Activated CD8-positive, alpha-beta memory T cell treated with anti-CD3 and anti-CD28 coated beads, Interleukin-2, amount 50 U/mL, for 1 hour (primary cell): ENCODE data around the gene SORCS2.

ENCODE experiments used
- DNase-seq: peaks from one replicate; pipeline ENCODE4 v3.0.0-alpha.2; 2020; ENCODE audit errors: extremely low read depth

Gene SORCS2

DNA sequence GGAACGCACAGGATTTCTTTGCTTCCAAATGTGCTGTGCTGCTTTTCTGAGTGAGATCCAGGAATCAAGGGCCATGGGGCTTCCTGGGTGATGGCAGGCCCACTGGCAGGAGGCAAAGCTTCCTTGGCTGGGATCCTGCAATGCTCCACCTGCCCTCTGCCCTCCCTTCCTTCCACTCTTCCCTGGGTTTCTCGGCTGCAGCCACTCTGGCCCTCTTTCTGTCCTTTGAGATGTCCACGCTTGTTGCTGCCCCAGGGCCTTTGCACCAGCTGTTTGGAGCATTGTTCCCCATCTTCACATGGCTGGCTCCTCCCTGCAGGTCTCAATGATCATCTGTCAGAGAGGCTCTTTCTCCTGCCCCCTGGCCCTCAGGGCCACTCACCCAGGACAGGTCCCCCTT lies 163.5 kb downstream of the SORCS2 start:
- DNase-seq, result no peak

DNA sequence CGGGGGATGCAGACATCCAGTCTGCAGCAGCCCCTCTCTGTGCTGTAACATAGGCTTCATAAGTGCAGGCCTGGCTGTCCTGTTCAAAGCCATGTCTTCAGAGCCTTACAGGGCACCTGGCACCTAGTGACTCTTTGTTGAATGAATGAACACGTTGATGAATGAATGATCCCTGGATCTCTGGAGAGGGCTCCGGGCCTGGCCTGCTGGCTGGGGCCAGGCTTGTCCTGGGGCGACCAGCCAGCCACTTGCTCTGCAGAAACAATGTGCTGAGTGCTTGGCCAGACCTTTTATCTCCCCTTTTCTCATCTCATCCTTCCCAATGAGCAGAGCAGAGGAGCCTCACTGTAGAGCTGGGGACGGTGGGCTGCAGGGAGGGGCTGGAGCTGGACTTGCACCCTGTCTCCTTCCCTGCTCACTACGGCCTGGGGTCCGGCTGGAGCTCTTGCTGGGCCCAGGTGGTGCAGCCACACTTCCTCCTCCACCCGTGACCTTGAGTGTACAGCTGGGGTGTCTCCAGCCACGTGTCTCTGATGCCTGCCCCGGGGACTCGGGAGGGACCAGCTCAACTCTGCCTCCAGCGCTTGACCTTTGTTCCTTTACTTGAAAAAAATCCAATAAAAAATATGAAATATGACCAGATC lies 164.5 kb downstream of the SORCS2 start:
- DNase-seq, result no peak

DNA sequence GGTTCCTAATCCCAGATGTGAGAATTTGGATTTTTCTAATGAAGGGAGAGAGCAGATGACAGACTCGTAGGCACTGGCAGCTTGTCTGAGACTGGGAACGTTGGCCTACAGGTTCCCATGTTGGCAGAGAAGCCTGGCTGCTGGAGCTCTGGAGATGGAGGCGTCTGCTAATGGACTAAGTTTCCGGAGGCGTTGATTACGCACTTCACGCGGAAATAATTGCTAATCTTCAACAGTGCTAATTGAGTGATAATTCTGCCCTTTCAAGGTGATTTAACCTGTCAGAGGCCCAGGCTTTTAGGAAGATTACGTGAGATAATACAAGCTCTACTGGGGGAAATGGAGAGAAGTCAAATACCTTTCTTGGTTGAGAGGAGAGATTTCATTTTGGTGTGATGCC lies 165.0 kb downstream of the SORCS2 start:
- no peak for DNase-seq

DNA sequence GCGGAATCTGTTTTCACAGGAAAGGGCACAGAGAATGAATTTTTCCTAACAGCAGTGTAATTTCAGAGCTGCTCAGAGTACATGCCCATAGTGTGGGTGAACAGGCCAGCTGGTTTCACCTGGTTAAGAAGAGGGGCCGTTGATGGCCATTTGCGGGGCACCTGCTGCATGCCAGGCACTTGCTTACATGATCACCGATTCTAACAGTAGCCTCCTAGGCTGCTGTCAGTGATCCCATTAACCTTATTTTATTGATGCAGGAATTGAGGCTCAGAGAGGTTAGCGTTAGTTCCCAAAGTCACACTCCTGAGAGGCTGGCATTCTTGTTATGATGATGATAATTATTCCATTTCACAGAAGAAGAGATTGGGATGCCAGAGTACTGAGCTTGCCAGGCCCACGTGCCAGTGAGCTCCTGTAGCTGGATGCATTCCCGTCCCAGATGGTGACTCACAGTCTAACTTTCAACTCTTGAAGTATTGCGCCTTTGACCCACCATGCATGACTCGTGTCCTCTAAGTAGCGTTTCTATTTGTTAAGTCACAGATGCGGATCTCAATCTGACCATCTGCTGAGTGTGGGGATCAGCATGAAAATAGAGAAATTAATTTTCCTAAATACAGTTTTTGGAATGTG lies 165.9 kb downstream of the SORCS2 start:
- no peak for DNase-seq

DNA sequence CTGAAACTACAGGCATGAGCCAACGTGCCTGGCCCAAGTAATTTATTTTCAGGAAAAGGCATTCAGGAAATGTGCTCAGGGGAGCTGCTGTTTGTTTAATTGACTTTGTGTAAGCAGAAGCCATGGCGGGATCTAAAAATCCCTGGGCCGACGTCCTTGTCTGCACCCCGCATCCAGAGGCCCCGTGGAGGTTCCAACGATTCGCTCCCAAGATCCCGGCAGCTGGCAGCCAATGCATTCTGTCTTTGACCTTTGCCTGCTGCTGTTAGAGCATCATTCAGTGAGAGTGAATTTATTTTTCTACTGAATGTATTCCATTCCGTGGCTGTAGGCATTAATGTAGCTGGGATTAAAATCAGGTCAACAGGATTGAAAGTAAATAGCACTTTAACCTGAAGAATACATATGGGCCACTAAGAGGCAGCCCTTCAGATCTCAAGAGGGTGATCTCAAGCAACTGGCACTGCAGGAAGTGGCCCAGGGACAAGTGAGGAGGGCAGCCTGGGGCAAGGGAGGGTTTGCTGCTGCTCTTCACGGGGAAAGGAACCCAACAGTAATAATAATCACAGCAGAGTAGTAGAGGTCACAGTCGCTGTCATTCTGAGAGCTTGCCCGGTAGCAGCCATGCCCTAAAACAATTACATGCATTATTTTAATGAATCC lies 167.2 kb downstream of the SORCS2 start:
- DNase-seq, result no peak

DNA sequence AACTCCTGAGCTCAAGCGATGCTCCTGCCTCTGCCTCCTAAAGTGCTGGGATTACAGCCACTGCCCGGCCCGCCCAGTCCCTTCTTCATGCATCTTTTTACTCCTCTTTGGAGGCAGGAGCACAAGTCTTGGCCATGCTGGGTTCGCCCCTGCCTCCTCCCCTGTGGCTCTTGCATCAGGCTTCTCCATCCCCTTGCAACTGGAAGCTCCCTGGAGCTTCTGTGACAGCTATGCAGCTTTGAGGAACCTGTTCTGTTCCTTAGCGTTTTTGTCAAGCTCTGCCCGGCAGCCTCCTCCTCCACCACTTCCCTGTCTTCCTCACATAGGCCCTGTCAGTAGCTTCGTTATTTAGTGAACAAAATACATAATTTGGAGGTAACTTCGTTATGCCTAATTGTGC lies 168.5 kb downstream of the SORCS2 start:
- no peak for DNase-seq

DNA sequence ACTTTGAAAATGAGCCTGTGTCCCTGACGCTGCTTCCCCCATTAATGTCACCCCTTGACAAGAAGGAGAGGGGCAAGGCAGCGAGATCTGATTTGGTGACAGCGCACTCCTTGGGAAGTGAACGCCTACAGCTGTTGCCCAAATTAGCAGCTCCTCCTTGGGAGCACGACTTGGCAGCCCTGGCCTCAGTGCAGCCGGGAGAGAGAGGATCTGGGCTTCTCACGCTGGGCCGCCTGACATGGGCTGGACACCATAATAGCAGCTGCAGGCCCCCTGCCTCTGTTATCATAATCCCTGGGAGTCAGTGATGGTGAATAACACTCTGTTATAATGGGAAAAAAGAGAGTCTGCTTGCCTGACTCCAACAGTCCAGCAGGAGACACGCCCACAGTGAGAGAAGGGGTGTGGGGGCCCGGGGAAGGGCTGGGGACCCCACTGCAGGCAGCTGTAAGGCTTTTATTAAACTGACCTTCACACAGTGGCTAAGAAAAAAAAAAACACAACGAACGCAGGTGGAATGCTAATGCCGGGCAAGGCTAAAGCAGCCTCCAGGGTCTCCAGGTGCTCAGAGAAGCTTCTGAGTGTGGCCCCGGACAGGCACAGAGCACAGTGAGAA lies 169.1 kb downstream of the SORCS2 start:
- DNase-seq, result no peak

DNA sequence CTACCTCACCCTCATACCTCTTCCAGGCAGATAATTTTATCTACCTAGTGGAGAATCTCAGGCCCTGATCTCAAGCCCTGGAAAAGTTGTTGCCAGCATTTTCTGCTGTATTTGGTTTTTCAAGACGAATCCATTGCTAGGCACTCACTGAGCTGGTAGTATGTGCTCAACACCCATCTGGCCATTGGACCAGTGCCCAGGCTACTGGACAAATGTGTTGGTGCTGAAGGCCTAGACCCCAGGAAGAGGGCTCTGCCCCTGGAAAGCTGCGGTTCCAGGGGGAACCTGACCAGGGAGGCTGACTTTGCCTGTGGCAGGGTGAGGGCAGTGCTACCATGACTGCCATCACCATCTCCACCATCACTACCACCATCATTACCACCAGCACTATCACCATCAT lies 170.0 kb downstream of the SORCS2 start:
- no peak for DNase-seq

DNA sequence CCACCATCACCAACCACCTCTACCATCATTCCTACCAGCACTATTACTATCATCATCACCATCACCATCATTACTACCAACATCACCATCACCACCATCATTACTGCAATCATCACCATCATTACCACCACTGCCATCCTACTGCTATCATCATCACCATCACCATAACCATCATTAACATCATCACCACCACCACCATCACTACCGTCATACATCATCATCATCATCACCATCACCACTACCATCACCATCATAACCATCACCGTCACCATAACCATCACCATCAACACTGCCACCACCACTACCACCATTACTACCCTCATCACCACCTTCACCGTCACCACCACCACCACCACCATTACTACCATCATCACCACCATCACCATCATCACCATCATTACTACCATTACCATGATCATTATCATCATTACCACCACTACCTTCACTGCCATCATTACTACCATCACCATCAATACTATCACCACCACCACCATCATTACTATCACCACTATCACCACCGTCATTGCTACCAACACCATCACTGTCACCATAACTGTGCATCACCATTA lies 170.6 kb downstream of the SORCS2 start:
- no peak for DNase-seq

DNA sequence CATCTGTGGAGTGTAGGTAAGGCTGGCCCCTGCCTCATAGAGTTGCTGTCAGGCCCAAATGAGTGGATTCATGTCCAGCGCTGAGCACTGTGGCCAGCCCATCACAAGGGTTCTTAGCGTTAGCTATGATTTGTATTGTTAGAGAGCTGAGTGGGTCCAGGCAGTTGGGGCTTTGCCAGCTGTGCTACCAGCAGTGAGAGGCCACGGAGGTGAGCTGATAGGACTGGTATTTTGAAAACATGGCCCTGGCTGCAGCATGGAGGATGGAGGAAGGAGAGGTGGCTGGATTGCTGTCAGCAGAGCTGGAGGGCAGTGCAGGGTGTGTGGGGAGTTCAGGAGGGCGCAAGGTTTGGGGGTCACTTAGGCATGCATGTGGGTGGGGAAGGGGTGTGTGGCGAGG lies 172.6 kb downstream of the SORCS2 start:
- DNase-seq, result no peak

DNA sequence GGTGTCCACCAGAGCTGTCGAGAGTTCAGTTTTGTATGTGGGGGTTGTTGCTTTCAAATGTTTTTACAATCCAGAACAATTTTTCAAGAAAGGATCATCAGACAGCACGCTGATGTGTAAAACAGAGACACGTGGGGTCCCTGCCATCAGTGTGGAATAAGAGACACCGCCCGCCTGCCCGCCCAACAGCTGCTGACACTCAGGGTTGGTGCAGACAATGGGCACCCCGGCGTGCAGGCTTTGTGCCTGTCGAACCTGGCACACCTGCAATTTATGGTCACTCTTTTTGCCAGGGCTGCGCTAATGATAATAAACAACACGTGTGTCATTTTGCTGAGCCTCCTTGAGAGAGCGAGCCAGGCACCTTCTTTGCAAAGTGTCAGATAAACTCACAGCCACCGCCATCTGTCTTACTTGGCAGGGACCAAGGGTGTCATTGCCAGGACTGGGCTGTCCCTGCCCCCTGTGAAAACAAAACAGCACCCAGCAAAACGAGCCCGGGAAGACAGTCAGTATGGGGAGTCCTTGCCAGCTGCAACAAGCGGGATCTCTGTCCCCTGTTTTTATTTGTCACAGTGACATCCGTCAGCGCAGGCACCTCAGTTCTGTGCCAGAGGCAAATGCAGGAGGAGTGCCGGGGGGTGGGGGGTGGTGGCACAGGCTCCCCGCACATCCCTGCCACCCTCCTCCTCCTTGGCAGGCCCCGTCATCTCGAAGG lies 173.3 kb downstream of the SORCS2 start:
- no peak for DNase-seq

DNA sequence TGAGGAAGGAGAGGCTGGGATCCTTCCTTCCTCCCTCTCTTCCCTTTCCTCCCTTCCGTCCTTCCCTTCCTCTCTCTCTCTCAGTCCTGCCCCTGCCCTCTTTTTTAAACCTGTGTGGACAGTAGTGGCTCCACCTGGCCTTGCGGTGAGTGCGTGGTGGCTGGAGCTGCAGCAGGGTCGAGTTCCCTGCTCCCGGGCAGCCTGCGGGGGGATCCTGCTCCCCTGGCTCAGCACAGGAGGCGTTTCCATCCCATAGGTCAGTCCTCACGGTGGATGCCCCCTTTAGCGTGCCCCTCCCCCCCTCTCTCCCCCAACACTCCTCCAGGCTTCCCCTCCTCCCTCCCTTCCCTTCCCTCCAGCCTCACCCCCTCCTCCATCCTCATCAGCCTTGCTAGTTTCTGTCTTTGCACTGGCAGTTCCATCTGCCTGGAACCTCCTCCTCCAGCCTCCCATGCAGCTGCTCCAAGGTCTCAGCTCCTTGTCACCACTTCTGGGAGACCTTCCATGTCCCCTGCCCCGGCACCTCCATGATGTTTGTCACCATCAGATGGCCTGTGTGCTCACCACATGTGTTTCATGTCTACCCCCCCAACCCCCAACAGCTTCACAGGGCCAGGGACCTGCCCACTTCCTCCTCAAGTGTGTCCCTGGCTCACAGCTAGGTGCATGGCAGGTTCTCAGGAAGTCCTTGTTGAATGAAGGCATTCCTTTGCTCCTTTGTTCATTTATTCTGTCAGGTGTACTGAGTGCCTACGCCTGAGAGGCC lies 174.0 kb downstream of the SORCS2 start:
- DNase-seq, result no peak

DNA sequence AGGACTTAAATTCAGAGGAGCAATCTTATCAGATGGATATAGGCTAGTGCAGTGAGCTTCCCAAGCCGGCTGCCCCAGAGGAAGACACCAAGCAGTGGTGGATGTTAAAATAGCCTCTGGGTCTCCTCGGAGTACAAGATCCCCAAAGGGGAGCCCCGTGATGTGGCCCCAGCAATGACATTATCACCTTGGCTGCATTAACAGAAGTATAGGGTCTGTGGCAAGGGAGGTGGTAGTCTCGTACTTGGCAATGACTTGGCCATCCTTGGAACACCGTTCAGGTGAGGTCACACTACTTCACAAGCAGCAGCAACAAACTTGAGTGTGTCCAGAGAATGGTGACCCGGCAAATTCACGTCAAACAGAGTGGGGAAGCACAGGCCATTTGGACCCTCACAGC lies 174.6 kb downstream of the SORCS2 start:
- DNase-seq, result no peak

DNA sequence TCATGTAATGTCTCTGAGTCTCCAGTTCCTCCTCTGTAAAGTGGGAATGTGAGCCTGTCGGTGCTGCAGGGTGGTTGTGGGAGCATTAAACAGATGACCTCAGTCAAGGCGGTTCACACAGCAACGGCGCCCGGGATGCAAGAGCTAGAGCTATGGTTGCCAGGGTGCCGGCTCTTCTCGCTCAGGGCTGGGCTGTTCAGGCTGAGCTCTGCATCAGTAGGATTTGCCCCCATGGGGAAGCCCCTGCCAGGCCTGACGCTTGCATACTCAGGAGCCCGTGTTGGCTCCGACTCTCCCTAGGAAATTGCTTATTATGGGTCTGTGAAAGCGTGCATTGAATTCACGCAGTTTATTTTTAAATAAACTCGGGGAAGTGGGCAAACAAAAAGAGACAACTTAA lies 175.1 kb downstream of the SORCS2 start:
- no peak for DNase-seq

DNA sequence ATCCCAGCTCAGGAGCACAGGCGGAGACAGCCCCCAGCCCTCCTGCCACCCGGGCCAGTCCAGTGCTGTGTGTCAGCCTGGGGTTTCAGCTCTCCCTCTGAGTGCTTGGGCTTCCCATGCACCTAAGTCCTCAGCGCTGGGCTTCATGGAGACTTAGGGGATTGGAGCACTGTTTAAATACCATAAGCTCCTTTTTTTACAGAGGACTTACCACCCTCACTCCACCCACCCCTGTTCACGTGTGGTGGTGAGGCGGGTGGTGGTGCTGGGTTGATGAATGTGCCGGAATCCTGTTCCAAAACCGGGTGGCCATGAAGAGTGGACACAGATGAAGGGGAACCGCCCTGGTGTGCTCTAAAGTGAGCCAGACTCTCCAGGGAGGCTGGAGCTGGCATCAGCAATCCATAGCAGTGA lies 175.5 kb downstream of the SORCS2 start:
- DNase-seq, result no peak

DNA sequence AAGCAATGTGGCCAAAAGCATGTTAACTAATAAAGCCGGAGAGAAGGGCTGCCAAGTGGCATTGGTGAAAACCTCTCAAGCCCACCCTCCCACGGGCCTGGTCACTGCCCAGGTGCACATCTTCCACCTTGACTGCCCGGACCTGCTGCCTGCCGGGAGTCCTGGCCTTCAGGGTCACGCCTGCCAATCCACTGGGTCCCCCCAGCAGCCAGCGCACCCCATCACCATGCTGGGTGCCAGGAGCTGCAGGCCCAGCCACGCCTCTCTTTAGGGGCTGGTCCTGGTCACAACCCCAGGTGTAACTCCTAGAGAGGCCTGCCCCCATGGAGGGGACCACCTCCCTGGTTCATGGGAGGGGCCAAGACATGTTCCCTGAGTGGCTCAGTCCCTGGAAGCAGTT lies 176.0 kb downstream of the SORCS2 start:
- DNase-seq, result no peak

DNA sequence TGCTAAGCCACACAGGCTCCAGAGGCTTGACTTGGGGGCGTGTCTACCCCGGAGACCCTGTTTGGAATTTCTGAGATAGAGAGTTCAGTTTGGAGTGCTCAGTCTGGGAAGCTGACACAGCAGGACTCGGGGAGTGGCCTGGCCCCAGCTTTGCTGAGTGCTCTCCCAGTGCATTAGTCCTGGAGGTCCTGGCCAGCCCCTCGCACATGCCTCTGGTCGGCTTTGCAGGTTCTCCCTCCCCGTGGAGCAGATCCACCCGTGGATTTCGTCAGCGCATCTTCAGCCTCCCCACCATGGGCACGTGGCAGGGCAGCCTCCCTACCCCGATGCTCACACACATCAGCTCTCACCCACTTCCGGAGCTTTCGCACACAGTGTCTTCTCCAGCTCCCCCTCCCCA lies 177.2 kb downstream of the SORCS2 start:
- DNase-seq, result no peak

DNA sequence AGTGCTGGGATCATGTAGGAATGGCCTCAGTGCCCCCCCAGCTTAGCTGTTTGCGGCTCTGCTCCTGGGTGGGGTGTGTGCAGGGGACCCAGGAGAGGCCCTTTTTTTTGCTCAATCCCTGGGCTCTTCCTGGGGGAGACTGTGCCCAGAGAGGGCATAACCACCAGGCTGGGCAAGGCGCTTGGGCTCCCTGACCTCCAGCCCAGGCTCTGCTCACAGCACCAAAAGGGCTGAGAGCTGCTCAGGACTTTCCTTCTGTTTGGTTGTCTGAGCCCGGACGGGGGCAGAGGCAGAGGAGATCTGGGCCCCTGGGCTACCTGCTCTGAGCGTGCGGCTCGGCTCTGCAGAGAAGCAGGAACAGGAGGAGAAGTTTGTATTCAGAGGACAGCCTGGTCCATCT lies 177.7 kb downstream of the SORCS2 start:
- no peak for DNase-seq

DNA sequence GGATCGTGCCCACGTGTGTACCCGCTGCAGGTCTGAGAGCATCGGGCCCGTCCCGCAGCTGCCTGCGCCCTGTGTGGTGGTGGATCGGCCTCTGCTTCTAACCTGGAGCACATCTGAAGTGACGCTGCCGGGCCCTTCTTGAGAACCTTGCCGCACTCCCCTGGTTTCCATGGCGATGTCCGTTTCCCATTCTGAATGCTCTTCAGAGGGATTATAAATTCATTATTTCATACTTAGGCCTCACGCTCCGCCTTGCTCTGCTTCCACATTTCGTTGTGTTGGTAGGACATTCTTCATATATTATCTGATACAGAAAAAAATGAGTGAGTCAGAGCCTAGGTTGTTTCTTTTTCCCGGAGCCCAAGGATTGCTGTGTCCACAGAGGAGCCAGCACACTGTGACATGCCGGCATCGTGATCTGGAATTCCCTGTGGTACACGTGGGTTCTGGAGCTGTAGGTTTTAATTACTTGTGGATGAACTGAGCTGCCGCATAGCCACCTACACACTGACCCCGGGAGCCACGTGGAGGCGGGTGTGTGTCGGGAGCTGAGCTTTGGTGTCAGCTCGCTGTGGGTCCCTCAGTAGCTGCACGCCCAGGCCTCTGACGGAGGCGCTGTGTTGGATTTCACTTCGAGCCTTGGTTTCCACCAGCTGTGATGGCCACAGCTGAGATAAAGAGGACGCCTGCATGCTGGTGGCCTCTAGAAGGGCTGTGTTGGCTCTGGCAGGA lies 179.0 kb downstream of the SORCS2 start:
- DNase-seq, result no peak

DNA sequence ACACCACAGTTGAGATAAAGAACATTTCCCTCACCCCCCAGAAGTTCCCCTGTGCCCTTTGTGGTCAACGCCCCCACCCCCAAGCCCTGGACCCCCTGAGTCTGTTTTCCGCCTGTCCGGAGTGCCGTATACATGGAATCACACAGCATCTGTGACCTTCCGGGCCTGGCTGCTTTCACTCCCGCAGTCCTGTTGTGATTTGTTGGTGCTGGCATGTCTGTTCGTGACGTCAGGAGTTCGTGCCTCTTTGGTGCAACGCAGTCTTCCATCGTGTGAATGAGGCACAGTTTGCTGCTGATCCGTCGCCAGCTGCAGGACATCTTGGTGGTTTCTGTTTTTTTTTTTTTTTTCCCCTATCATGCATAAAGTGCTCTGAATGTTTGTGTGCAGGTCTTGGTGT lies 180.3 kb downstream of the SORCS2 start:
- no peak for DNase-seq

DNA sequence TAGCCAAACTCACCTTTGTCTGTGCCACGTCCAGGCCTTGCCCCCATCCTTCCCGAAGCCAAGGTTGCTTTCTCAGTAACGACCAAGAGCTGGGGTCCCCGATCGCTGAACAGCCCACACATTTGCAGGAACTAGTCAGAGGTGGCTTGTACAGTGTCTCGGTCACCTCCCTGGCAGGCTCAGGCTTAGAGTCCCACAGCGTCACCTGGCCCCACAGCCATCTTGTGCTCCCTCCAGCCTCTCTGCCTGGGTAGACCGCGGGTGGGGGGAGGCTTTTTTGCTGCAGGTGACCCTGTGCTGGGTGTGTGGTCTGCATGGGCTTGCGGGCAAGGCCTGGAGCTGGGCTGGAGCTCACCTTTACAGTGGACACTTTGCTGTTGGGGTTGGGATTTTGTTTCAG lies 182.2 kb downstream of the SORCS2 start:
- DNase-seq, result no peak
